Thyroid gland (tissue), 4 donors: ENCODE measurements around the gene TUBG1. TPM values are rescaled to one million over a fixed set of nuclear protein-coding genes. Genes with fewer than 3 reads are reported as not detected.

Experiments
- DNase-seq, 2 donors: peaks; one replicate each; pipeline ENCODE4 v3.0.0-alpha.2; 2019
- H3K27ac ChIP-seq, 3 donors: fragments of 200-600 bp; sonication (generic); 1 replicate in 2 of 3; 2 replicates in 1 of 3; pipeline ENCODE4 v1.5.1; 2016 to 2019; ENCODE audit warnings: mild to moderate bottlenecking in 1 of 3, moderate library complexity in 1 of 3
- H3K27me3 ChIP-seq: fragments of 200-600 bp; sonication (generic); one replicate; pipeline ENCODE4 v1.5.1; 2019
- H3K36me3 ChIP-seq, 2 donors: fragments of 200-600 bp; sonication (generic); one replicate each; pipeline ENCODE4 v1.5.1; 2016 to 2019
- H3K4me1 ChIP-seq, 2 donors: fragments of 200-600 bp; sonication (generic); one replicate each; pipeline ENCODE4 v1.5.1; 2017 to 2019
- H3K4me3 ChIP-seq, 3 donors: fragments of 200-600 bp; sonication (generic); replicated peaks in 1 of 3; 1 replicate in 2 of 3; 2 replicates in 1 of 3; pipeline ENCODE4 v1.5.1; 2016; ENCODE audit warnings: mild to moderate bottlenecking in 1 of 3
- H3K9me3 ChIP-seq: fragments of 200-600 bp; sonication (generic); one replicate; pipeline ENCODE4 v1.5.1; 2017
- POLR2A ChIP-seq, 2 donors: fragments of 450-650 bp; IDR thresholded peaks; one replicate each; pipeline ENCODE4 v1.6.1; 2017; ENCODE audit warnings: antibody characterized with exemption in 2 of 2, mild to moderate bottlenecking in 2 of 2, moderate library complexity in 1 of 2
- WGBS, 2 donors: methylation state at CpG; one replicate each; pipeline ENCODE4 v1.1.5; 2017; 5-methylcytosine and 5-hydroxymethylcytosine counted together
- intact Hi-C: fragments of 100-400 bp; cut with DNase I; formaldehyde crosslinking; loops from one replicate; pipeline ENCODE4 v1.15.1; 2023
- total RNA-seq, 4 donors: library from RNA; depleted of rRNA; stranded (reverse); fragments of >200 nt; gene quantifications; one replicate each; pipeline ENCODE4 v1.2.3, GENCODE V29; 2016
- TF ChIP-seq, protein P1 (sequence below), 6 experiments: fragments of 200-600 bp in 3 of 6; fragments of 450-650 bp in 3 of 6; sonication (generic) in 3 of 6; IDR thresholded peaks; one replicate each; pipeline ENCODE4 v1.5.1; 2016 to 2019; ENCODE audit warnings: antibody characterized with exemption in 6 of 6, mild to moderate bottlenecking in 2 of 6, inconsistent platforms in 1 of 6, moderate library complexity in 1 of 6

TUBG1 gene
- total RNA-seq = 10 to 100 TPM; 17.1 to 45.6 (median 31.7) TPM

DNA sequence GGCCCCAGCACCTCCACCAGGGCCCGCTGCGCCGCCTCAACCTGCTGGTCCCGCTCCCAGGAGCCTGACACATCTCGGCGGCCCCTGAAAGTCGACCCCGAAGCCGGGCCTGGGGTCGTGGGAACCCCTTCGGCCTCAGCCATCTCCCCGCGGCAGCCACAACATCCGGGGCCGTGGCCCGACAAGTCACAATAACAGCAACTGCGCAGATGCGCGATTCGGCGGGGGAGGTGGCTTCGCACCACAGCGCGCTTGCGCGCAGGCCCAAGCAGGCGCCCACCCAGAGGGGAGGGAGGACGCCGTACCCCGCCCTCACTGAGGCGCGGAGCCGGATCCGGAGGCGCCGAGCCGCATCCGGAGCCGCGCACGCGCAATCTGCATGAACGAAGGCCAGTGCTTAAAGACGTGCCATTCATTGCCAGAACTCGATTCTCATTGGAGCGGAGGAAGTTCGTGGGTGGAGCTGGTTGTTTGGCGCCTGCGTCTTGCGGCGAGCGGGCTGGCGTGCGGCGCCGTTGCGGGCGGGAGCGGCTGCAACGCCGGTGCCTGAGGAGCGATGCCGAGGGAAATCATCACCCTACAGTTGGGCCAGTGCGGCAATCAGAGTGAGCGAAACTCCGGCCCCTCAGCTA, at the start of gene TUBG1, which contains the start of gene RETREG3:
Gene TUBG1 (plus strand): TSS at position 502 of the 632 bp plus-strand sequence. CDS start 55 bp downstream, at position 557.
Gene RETREG3 (minus strand): TSS at position 193 of the 632 bp plus-strand sequence. CDS start 50 bp downstream, at position 143.
- peak; percentile 99 for DNase-seq
- 0% methylated on average over 19 of the region's 66 CpGs; no CpG with 5 or more reads in 1 of the 2 donors for WGBS, 2 donors
- Histone ChIP-seq H3K36me3 (peaks cover 13 to 17% of the 10 kb centered on the region in 2 donors), H3K27me3 (no peaks in the 10 kb centered on the region), H3K4me3 (peak within 1 kb of the TSS; percentile 75 to 95 (median 81)), H3K27ac (peak within 1 kb of the TSS; percentile 78 to 87 (median 84)), H3K9me3 (no peaks in the 10 kb centered on the region), H3K4me1 (peaks cover 22 to 23% of the 10 kb centered on the region in 2 donors)
- intact Hi-C loops = no loop called here
- TF ChIP-seq, protein P1, sequence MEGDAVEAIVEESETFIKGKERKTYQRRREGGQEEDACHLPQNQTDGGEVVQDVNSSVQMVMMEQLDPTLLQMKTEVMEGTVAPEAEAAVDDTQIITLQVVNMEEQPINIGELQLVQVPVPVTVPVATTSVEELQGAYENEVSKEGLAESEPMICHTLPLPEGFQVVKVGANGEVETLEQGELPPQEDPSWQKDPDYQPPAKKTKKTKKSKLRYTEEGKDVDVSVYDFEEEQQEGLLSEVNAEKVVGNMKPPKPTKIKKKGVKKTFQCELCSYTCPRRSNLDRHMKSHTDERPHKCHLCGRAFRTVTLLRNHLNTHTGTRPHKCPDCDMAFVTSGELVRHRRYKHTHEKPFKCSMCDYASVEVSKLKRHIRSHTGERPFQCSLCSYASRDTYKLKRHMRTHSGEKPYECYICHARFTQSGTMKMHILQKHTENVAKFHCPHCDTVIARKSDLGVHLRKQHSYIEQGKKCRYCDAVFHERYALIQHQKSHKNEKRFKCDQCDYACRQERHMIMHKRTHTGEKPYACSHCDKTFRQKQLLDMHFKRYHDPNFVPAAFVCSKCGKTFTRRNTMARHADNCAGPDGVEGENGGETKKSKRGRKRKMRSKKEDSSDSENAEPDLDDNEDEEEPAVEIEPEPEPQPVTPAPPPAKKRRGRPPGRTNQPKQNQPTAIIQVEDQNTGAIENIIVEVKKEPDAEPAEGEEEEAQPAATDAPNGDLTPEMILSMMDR (IDR thresholded peaks at IDR 0.05) = peak in 3 of 6 experiments; percentile 12 to 33 (median 18)
- peak; percentile 19 to 92 for TF ChIP-seq POLR2A (IDR thresholded peaks at IDR 0.05)

GRCh38 chr17:42560246-42560645, 49.2 kb upstream of the TUBG1 start:
- 96% methylated on average over 3 of the region's 3 CpGs for WGBS, 2 donors
- peaks cover 28 to 29% of the 10 kb centered on the region in 2 donors for H3K4me1 ChIP-seq
- no peaks in the 10 kb centered on the region for H3K27me3 ChIP-seq
- no peak overlapping the region for H3K27ac ChIP-seq
- intact Hi-C loops = no loop called here
- DNase-seq = no peak
- H3K36me3 ChIP-seq = peaks cover 8 to 9% of the 10 kb centered on the region in 2 donors
- no peak for TF ChIP-seq POLR2A (IDR thresholded peaks at IDR 0.05)
- TF ChIP-seq, protein P1 (IDR thresholded peaks at IDR 0.05) = no peak
- H3K4me3 ChIP-seq = no peak overlapping the region
- no peaks in the 10 kb centered on the region for H3K9me3 ChIP-seq

DNA sequence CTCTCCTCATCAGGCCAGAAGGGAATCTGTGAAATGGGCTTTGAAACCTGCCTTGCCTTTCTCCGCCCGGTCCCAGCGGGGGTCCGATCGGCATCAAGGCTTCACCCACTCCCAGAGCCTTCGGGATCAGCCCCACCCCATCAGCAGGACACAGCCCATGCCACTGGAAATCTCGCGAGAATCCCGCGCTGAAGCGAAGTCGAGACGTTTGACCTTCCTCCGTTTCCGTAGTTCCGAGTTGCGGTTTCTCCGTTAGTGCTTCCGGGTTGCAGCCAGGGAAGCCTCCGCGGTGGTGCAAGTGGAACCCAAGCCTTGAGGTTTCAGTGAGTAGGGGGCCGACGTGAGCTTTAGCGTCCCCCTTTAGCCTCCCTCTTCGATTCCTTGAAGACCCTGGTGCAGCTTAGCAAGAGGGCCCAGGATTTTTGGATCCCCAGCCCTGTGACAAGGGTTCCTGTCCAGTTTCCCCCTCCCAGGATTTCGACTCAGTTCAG, 47.5 kb upstream of the TUBG1 start, which contains the start of gene COASY:
Gene COASY (plus strand): TSS at position 252 of the 491 bp plus-strand sequence. CDS start 475 bp downstream, outside the sequence.
- Histone ChIP-seq H3K27me3 (no peaks in the 10 kb centered on the region), H3K4me3 (peak within 1 kb of the TSS; percentile 78 to 88 (median 82)), H3K9me3 (no peaks in the 10 kb centered on the region), H3K36me3 (peaks cover 16 to 17% of the 10 kb centered on the region in 2 donors), H3K4me1 (peaks cover 32 to 34% of the 10 kb centered on the region in 2 donors), H3K27ac (peak within 1 kb of the TSS; percentile 66 to 74 (median 69))
- WGBS, 2 donors = 1% methylated on average over 24 to 25 of the region's 26 CpGs
- TF ChIP-seq, protein P1 (IDR thresholded peaks at IDR 0.05) = peak in 1 of 6 experiments; percentile 16
- peak in 1 of 2 donors; percentile 64 for TF ChIP-seq POLR2A (IDR thresholded peaks at IDR 0.05)
- DNase-seq = peak; percentile 95
- intact Hi-C loops = no loop called here

DNA sequence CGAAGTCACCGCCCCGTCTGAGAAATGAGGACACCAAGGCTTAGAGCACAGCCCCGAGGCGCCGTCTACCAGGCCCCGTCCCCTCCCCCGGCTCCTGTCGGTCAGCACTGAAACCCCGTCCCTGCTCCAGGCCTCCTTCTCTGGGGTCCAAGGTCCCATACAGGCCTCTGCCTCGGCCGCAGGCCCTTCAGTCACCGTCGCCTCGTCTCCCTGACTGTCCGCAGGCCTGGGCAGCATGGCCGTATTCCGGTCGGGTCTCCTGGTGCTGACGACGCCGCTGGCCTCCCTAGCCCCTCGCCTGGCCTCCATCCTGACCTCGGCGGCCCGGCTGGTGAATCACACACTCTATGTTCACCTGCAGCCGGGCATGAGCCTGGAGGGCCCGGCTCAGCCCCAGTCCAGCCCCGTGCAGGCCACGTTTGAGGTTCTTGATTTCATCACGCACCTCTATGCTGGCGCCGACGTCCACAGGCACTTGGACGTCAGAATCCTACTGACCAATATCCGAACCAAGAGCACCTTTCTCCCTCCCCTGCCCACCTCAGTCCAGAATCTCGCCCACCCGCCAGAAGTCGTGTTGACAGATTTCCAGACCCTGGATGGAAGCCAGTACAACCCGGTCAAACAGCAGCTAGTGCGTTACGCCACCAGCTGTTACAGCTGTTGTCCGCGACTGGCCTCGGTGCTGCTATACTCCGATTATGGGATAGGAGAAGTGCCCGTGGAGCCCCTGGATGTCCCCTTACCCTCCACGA, 46.9 kb upstream of the TUBG1 start:
- Histone ChIP-seq H3K36me3 (peaks cover 16 to 17% of the 10 kb centered on the region in 2 donors), H3K27ac (peak overlapping the region; percentile 37 to 74 (median 69)), H3K9me3 (no peaks in the 10 kb centered on the region), H3K27me3 (no peaks in the 10 kb centered on the region), H3K4me1 (peaks cover 32 to 34% of the 10 kb centered on the region in 2 donors), H3K4me3 (peak overlapping the region; percentile 78 to 88 (median 82))
- no peak for DNase-seq
- WGBS, 2 donors = 7 to 22% methylated on average over 21 to 24 of the region's 48 CpGs
- intact Hi-C loops = no loop called here
- TF ChIP-seq, protein P1 (IDR thresholded peaks at IDR 0.05) = no peak
- TF ChIP-seq POLR2A (IDR thresholded peaks at IDR 0.05) = no peak
